ENCODE measurements around the gene FAM83C. TPM values are rescaled to one million over a fixed set of nuclear protein-coding genes. Genes with fewer than 3 reads are reported as not detected.

FAM83C gene
- total RNA-seq, 1 donor from 2014 or later, result not detected

GRCh38 chr20:35288325-35289060 is 3.7 kb downstream of the FAM83C start:
- no peak overlapping the region for H3K27ac Mint-ChIP-seq
- Histone ChIP-seq H3K4me2 (no peak overlapping the region), H3K9me3 (ENCODE audit: low read depth) (no peaks in the 10 kb centered on the region), H3K27me3 (no peaks in the 10 kb centered on the region), H3K79me2 (ENCODE audit: low read depth) (peaks cover 9% of the 10 kb centered on the region), H3K27ac (no peak overlapping the region), H2AFZ (replicated peaks) (no peak overlapping the region), H3K9ac (no peak overlapping the region), H4K20me1 (ENCODE audit: low read depth) (peaks cover 8% of the 10 kb centered on the region), H3K36me3 (no peaks in the 10 kb centered on the region), H3K4me1 (peaks cover 3% of the 10 kb centered on the region), H3F3A (ENCODE audit: low read depth) (no peaks in the 10 kb centered on the region), H3K4me3 (no peak overlapping the region)
- TF ChIP-seq EZH2 (IDR thresholded peaks at IDR 0.05), result no peak
- TF ChIP-seq EZH2phosphoT487 (IDR thresholded peaks at IDR 0.05), result no peak
- no peak for TF ChIP-seq CTCF (IDR thresholded peaks at IDR 0.05)
- peaks cover 12% of the 10 kb centered on the region for H3K27me3 Mint-ChIP-seq (ENCODE audit: insufficient read depth, low read depth)
- peaks cover 18% of the 10 kb centered on the region for H3K4me1 Mint-ChIP-seq
- H3K4me3 Mint-ChIP-seq, result no peak overlapping the region
- H3K9me3 Mint-ChIP-seq, result no peaks in the 10 kb centered on the region
- DNase-seq (ENCODE audit: low spot score), result no peak
- no peaks in the 10 kb centered on the region for H3K36me3 Mint-ChIP-seq

GRCh38 chr20:35287509-35288324 is 4.5 kb downstream of the FAM83C start:
- H3K9me3 ChIP-seq (ENCODE audit: low read depth), result no peaks in the 10 kb centered on the region
- no peak overlapping the region for H3K9ac ChIP-seq
- no peak for DNase-seq (ENCODE audit: low spot score)
- H3K27me3 ChIP-seq, result no peaks in the 10 kb centered on the region
- TF ChIP-seq CTCF (IDR thresholded peaks at IDR 0.05), result no peak
- no peak for TF ChIP-seq EZH2 (IDR thresholded peaks at IDR 0.05)
- TF ChIP-seq EZH2phosphoT487 (IDR thresholded peaks at IDR 0.05), result no peak
- H2AFZ ChIP-seq (replicated peaks), result no peak overlapping the region
- no peaks in the 10 kb centered on the region for H3K36me3 ChIP-seq
- H3K27ac Mint-ChIP-seq, result no peak overlapping the region
- peaks cover 12% of the 10 kb centered on the region for H4K20me1 ChIP-seq (ENCODE audit: low read depth)
- no peak overlapping the region for H3K4me2 ChIP-seq
- H3K4me1 ChIP-seq, result peaks cover 6% of the 10 kb centered on the region
- peaks cover 11% of the 10 kb centered on the region for H3K27me3 Mint-ChIP-seq (ENCODE audit: insufficient read depth, low read depth)
- no peak overlapping the region for H3K4me3 Mint-ChIP-seq
- H3K4me3 ChIP-seq, result no peak overlapping the region
- peaks cover 22% of the 10 kb centered on the region for H3K4me1 Mint-ChIP-seq
- peaks cover 17% of the 10 kb centered on the region for H3K79me2 ChIP-seq (ENCODE audit: low read depth)
- H3K36me3 Mint-ChIP-seq, result no peaks in the 10 kb centered on the region
- H3K27ac ChIP-seq, result no peak overlapping the region
- no peaks in the 10 kb centered on the region for H3F3A ChIP-seq (ENCODE audit: low read depth)
- H3K9me3 Mint-ChIP-seq, result no peaks in the 10 kb centered on the region

- Histone ChIP-seq H3F3A (ENCODE audit: low read depth) (no peaks in the 10 kb centered on the region), H3K27me3 (no peaks in the 10 kb centered on the region), H3K27ac (no peak overlapping the region), H3K4me3 (no peak overlapping the region), H3K9ac (no peak overlapping the region), H3K9me3 (ENCODE audit: low read depth) (no peaks in the 10 kb centered on the region), H3K79me2 (ENCODE audit: low read depth) (peaks cover 24% of the 10 kb centered on the region), H3K4me1 (peaks cover 6% of the 10 kb centered on the region), H2AFZ (replicated peaks) (no peak overlapping the region), H3K4me2 (no peak overlapping the region), H3K36me3 (no peaks in the 10 kb centered on the region), H4K20me1 (ENCODE audit: low read depth) (peaks cover 12% of the 10 kb centered on the region)
- peaks cover 24% of the 10 kb centered on the region for H3K4me1 Mint-ChIP-seq
- H3K9me3 Mint-ChIP-seq, result no peaks in the 10 kb centered on the region
- no peak overlapping the region for H3K27ac Mint-ChIP-seq
- peaks cover 9% of the 10 kb centered on the region for H3K27me3 Mint-ChIP-seq (ENCODE audit: insufficient read depth, low read depth)
- TF ChIP-seq EZH2 (IDR thresholded peaks at IDR 0.05) (no peak), EZH2phosphoT487 (IDR thresholded peaks at IDR 0.05) (no peak), CTCF (IDR thresholded peaks at IDR 0.05) (no peak)
- no peak overlapping the region for H3K4me3 Mint-ChIP-seq
- no peak for DNase-seq (ENCODE audit: low spot score)
- H3K36me3 Mint-ChIP-seq, result peaks cover 3% of the 10 kb centered on the region
These were observed 5.2 kb downstream of the FAM83C start for GRCh38 chr20:35286899-35287508.
